NCI-H1694 (cell line): ENCODE results near the gene BLTP2.
A peak's percentile ranks its signal among the peaks of the same experiment; 100 is the strongest.
"Not testable (repeated sequence)": the region's sequence is repeated elsewhere in the genome, so short reads cannot be mapped to it uniquely, and the experiment has no call there.

Experiments used
- DNase-seq: peaks from one replicate; lab custom pipeline; 2025; lab: John Stamatoyannopoulos, UW

The BLTP2 gene

DNA sequence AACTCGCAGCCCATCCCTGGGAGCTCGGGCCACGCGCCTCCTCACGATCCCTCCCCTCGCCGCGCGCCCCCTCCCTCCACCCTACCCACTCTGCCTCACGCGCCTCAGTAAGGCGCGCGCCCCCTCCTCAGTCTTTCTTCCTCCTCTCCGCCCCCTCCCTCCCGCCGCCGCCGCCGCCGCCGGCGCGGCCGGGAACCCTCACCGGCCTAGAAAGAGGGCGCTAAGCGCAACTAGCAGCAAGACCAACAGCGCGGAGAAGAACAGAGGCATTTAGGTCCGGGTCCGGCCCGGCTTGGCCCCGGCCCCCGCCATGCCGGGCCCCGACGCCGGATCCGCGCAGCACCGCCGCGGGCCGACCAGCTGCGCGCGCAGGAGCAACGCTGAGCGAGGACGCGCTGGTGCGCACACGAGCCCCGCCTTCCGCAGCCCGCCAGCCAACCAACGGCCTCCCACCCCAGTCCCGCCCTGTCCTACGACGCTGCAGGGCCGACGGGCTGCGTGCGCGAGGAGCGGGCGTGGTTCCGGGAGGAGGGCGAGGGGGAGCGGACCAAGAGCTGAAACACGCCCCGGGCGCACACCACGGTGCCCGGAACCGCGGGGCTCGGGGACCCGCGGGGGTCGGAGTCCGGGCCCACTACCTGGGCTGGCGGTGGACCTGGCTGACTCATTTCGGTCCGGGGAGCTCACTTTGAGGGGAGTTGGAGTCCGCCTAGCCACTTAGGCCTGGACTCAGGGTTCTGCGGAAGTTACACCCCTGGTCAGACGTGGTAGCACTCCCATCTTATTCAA, at the start of gene BLTP2:
BLTP2 (minus strand) TSS at position 372 of the 789 bp plus-strand sequence; CDS start at position 270, 102 bp downstream.
- peak; percentile 83 for DNase-seq

DNA sequence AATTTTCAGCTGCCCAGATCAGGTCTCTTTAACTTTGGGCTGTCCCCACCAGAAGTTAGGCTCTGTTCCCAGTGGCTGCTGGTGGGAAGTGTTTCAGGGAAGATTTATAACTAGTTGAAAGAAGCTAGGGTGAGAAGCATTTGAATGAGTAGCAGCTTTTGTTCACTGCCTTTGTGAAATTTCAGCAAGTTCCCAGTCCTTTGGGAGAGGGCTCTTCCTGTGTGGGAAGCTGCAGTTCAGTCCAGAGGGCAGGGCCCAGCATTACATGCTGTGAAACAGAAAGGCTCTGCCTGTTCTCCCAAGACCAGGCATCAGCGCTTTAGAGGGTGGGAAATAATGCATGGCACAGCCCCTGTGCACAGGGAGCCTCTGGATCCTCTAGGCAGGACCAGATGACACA, 48.9 kb upstream of the BLTP2 start:
- no peak for DNase-seq

DNA sequence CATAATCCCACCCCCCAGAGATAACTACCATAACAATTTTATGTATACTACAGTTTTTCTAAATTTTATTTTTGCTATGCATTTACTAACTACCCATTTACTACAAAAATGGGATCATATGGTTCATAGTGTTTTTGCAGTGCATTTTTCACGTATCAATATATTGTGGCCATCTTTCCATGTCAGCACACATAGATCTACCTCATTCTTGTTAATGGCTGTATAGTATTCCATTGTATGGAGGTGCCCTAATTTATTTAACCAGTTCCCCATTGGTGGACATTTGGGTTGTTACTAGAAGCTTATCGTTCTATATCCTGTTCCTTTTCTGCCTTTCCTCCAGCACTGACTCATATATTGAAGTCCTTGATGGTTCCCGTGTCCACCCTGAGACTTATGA, 44.1 kb upstream of the BLTP2 start:
- no peak for DNase-seq

DNA sequence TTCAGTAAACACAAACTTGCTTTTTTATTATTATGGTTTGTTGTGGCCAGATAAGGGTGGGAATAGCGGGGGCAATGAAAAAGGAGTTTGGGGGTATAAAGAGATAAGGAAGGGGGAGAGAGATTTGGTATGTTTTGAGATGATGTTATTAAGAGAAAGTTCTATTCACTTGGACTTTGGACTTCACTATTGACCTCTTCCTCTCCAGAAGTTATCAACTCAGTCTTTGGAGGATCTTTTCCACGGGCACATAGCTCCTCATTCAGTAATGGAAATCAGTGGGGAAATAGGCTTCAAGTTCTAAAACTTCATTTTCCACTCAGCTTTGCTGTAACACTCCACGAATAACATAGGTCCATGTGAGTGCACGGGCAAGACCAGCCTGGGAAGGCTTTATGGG, 43.5 kb upstream of the BLTP2 start:
- no peak for DNase-seq

DNA sequence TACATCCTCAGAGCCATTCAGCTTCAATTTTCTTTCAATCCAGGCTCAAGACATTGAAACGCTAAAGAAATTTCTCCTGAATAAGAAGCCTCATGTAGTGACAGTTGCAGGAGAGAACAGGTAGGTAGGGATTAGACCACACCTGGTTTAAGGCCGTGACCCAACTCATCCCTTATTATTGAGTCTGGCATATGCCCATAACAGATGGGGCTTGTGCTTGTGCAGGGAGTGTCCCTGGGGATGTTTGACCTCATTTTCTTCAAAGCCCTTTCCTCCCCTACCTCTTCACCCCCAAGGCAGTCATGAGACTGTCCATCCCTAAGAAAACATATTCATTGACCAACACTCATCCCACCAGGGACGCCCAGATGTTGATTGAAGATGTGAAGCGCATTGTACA, 41.3 kb upstream of the BLTP2 start:
- DNase-seq: no peak

DNA sequence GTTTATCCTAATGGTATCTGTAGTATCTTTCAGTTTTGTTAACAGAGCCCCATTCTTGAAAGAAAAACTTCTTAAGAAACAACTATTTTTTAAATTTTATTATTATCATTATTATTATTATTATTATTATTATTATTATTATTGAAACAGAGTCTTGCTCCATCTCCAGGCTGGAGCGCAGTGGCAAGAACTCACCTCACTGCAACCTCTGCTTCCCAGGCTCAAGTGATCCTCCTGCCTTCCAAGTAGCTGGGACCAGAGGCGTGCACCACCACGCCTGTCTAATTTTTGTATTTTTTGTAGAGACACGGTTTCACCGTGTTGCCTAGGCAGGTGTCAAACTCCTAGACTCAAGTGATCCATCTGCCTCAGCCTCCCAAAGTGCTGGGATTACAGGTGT, 40.4 kb upstream of the BLTP2 start:
- DNase-seq: no peak

DNA sequence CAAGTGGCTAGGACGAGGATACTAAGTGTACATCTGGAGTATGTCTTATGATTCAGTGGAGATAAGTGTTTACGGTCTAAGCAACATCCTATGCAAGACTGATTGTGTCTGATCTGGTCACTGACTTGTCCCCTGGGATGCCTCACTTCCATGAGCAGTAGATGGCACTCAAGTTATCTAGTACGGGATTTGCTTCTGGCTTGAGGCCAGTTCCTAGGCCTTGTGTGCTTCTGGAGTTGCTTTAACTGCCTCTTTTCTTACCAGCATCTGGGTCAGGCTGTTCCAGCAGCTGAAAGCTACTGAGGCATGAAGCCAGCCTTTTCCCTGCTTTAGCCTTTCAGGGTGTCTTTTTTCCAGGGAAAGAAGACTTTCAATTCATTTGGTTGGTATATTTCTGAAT, 40.0 kb upstream of the BLTP2 start:
- peak; percentile 10 for DNase-seq

DNA sequence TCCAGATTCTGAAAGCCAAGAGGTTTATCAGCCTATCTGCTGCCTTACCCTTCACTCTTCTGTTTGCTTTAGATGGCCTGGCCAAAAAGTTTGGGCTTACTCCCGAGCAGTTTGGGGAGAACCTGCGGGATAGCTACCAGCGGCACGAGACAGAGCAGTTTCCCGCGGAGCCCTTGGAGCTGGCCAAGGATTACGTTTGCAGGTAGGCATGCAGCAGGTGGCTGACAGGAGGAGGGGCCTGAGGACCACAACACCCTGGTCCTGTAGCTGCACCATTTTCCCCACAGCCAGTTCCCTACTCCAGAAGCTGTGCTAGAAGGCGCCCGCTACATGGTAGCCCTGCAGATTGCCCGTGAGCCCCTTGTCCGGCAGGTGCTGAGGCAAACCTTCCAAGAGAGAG, 37.7 kb upstream of the BLTP2 start:
- DNase-seq: no peak

DNA sequence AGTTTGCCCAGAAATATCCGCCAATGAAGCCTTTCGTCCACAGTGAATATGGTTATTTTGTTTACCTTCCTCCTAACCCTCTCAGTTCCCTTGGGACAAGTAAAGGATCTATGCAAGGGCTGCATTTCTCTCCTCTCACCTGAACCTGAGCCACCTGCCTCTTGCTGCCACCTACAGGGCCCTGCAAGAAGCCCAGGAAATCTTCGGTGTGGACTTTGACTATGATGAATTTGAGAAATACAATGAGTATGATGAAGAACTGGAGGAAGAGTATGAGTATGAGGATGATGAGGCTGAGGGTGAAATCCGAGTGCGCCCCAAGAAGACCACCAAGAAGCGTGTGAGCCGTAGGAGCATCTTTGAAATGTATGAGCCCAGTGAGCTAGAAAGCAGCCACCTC, 31.0 kb upstream of the BLTP2 start:
- no peak for DNase-seq

DNA sequence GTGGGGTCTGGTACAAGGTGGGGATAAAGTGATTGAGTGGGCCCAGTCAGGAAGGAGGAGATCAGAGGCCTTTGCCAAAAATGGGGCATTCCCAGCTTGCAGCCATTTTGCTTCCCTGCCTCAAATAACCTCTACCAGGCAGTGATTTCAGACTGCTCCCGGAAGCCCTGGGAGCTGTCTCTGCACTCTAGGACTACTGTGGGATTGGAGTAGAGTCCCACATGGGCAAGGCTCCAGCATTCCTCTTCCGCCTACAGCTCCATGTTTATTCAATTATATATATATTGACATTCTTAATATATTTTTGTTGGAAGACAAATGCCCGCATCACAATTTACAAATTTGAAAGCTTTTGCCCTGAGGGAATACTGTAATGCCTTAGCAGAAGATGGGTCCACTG, 30.5 kb upstream of the BLTP2 start:
- no peak for DNase-seq

DNA sequence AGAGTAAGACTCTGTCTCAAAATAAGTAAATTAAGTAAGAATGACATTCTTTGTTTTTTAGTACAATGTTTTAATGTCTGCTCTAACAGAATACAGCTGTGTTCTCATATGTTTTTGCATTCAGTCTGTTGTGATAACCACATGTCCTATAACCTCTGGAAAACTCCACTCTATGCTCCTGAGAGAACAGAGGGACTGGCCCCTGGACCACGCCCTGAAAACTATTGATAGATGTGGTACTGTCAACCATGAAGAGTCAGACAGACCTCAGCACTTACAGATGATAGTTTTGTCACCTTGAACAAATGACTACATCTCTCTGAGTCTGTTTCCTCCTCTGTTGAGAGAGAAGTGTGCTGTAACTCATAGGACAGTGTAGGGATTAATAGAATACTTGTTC, 25.0 kb upstream of the BLTP2 start:
- DNase-seq: no peak

DNA sequence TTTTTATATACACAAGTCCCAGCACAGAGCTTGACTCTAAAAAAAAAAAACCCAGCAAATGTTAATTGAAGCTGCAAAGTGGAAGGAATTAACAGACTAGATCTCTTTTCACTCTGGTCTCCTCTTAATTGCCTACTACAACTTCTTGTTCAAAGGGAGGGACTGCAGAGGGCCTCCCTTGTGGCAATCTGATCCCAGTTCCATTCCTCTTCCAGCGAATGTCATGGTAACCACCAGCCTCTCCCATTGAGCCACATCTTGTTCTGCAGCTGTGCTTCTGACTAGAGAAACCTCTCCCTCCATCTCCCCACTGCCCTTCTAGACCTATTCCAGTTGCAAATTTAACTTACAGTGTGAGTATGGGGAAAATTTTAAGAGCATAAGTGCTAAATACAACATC, 22.9 kb upstream of the BLTP2 start:
- no peak for DNase-seq

DNA sequence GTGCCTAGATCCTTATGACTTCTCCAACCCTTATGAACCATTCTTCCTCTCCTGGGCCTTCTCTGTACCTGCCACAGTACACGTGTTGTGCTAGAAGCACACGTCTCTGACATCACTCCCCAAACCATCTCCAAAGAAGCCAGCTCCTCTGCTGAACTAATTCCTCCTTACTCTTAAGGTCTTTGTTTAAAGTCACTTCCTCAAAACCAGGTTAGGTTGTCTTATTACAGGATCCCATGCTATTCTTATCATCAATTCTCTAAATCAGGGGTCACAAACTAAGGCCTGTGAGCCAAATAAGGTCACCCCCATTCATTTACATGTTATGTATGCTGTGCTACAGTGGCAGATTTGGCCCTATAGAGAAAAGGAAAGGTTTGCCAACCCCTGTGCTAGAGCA, 21.0 kb upstream of the BLTP2 start:
- DNase-seq: no peak

DNA sequence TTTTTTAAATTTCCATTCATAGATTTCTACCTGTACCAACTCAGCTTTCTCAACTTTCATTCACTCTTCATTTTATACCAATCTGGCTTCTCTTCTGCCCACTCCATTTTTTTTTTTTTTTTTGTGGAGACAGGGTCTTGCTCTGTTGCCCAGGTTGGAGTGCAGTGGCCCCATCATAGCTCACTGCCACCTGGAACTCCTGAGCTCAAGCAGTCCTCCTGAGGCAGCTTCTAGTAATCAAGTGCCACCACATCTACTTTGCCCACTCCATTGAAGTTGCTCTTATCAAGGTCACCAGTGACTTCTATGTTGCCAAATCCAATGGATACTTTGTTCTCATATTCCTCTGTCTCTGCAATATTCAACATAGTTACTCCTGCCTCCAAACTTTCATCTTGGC, 18.8 kb upstream of the BLTP2 start:
- no peak for DNase-seq

DNA sequence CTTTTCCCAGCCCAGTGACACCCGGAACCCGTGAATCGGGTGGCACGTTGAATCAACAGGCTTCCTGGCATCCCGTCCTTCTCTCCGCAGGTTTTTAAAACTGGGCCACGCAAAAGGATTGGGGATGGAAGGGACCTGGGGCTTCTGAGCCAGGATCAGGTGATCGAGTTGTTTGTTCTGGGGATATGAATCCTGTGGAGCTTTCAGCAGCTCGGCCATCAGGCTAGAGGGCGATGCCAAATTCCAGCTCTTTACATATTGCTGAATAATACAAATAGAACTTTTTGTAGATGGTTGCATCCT, 17.5 kb upstream of the BLTP2 start:
- no peak for DNase-seq

DNA sequence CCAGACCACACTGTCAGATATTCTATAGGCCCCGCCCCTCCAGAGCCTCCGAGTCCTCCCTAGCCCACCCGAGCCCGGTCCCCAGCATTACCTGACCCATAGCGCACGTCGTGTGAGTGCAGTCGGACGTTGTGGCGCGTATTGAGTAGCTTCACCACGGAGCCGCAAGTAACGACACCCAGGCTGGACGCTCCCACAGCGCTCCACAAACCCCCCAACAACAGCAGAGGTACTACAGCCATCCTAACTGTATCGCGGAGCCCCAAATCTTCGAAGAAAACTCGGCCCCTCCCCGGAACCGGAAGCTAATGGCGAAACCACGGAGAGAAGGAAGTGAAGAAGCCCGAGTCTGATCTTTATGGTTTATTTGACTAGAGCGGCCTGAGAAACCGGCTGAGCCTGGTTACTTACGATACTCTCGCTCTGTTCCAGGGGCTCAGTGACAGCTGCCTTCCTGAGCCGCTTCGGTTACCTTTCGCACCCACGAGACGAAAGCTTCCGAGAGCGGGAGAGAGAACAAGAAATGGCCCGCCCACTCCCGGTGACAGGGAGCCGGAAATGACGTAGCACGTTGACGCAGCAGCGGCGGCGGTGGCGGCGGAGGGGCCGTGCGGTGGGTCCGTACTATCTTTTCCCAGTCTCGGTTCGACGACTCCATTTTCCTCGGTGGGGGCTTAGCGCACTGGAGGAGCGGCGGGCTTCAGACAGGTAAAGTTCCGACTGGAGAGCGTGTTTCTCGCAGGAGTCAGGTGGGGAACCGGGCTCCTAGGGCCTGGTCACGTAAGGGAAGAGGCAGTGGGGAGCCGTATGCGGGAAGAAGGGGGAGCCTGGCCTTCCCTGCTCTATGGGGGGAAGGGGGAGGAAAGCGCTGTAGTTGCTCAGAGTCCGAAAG, 16.9 kb upstream of the BLTP2 start, which contains the start of the genes SDF2 and SUPT6H:
SDF2 (minus strand) TSS at position 272 of the 892 bp plus-strand sequence; CDS start at position 242, 30 bp downstream.
SUPT6H (plus strand) TSS at position 571 of the 892 bp plus-strand sequence. CDS start 11,197 bp downstream, outside the sequence.
- peak; percentile 88 for DNase-seq

DNA sequence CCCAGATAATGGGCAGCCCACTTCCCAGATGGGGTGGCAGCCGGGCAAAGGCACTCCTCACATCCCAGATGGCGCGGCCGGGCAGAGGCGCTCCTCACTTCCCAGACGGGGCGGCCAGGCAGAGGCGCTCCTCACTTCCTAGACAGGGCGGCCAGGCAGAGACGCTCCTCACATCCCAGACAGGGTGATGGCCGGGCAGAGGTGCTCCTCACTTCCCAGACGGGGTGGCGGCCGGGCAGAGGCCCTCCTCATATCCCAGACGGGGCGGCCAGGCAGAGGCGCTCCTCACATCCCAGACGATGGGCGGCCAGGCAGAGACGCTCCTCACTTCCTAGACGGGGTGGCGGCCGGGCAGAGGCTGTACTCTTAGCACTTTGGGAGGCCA, 14.5 kb upstream of the BLTP2 start:
- DNase-seq: not testable (repeated sequence)

DNA sequence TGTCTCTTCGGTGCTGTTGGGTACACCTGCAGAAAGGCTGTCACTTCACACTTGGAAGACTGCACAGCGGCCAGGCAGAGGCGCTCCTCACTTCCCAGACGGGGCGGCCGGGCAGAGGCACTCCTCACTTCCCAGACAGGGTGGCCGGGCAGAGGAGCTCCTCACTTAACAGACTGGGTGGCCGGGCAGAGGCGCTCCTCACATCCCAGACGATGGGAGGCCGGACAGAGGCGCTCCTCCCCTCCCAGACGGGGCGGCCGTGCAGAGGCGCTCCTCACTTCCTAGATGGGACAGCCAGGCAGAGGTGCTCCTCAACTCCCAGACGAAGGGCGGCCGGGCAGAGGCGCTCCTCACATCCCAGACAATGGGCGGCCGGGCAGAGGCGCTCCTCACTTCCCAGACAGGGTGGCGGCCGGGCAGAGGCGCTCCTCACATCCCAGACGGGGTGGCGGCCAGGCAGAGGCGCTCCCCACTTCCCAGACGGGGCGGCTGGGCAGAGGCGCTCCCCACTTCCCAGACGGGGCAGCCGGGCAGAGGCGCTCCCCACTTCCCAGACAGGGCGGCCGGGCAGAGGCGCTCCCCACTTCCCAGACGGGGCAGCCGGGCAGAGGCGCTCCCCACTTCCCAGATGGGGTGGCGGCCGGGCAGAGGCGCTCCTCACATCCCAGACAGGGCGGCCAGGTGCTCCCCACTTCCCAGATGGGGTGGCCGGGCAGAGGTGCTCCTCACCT, 14.0 kb upstream of the BLTP2 start:
- DNase-seq: not testable (repeated sequence)

DNA sequence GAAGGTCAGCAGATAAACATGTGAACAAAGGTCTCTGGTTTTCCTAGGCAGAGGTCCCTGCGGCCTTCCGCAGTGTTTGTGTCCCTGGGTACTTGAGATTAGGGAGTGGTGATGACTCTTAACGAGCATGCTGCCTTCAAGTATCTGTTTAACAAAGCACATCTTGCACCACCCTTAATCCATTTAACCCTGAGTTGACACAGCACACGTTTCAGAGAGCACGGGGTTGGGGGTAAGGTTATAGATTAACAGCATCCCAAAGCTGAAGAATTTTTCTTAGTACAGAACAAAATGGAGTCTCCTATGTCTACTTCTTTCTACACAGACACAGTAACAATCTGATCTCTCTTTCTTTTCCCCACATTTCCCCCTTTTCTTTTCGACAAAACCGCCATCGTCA, 13.4 kb upstream of the BLTP2 start:
- DNase-seq: not testable (repeated sequence)

DNA sequence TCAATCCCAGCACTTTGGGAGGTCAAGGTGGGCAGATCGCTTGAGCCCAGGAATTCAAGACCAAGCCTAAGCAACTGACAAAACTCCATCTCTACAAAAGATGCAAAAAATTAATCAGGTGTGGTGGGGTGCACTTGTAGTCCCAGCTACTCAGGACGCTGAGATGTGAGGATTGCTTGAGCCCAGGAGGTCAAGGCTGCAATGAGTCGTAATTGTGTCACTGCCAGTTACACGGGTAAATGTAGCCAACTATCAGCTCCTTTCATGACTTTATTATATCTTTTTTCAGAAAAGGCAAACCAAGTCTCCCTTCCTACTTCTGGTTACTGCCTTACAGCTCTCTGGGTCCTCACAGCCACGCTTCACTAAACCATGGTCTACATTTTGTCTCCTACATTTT, 12.8 kb upstream of the BLTP2 start:
- DNase-seq: no peak

DNA sequence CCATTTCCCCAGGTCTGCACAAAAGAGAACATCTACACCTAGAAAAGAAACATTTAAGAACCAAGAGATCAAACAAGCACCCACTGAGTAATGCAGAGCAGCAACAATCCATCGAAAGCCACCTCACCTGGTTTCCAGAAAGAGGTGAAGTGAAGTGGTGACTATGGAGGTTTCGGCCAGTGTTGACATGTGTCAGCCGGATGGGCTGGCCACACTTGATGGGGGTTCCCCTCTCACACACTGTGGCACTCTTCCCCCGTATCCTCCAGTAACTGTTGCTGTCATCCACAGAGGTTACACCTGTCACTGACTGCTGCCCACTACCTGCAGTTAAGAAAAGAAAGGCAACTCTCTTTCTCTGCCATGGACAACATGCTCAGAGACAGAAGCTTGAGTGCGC, 10.2 kb upstream of the BLTP2 start:
- DNase-seq: no peak

DNA sequence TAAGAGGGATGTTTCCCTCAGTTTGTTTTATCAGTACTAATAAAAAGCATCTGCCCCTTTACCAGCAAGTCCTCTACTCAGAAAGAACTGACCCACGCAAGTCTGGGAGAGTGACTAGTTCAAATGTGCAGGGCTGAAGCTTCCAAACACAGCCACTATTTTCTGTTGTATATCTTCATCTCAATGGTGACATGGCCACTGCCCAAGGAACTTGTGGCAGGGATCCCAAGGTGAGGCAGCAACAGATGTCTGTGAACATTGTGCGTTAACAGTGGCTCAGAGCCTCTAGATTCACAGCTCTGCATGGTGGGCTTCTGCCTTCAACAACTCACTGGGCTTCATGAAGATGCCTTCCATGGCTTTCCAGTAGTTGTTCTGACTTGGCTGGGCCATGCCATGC, 3.7 kb upstream of the BLTP2 start:
- no peak for DNase-seq
